Stimulated activated CD8-positive, alpha-beta memory T cell treated with anti-CD3 and anti-CD28 coated beads, Interleukin-2, amount 100 ng/mL, for 48 hours (primary cell): ENCODE results near the gene AMD1.
"Not testable (repeated sequence)": the region's sequence is repeated elsewhere in the genome, so short reads cannot be mapped to it uniquely, and the experiment has no call there.

Source experiments
- DNase-seq, 2 donors: peaks; one replicate each; pipeline ENCODE4 v3.0.0-alpha.2; 2020; ENCODE audit warnings: low read depth in 2 of 2

AMD1 gene

DNA sequence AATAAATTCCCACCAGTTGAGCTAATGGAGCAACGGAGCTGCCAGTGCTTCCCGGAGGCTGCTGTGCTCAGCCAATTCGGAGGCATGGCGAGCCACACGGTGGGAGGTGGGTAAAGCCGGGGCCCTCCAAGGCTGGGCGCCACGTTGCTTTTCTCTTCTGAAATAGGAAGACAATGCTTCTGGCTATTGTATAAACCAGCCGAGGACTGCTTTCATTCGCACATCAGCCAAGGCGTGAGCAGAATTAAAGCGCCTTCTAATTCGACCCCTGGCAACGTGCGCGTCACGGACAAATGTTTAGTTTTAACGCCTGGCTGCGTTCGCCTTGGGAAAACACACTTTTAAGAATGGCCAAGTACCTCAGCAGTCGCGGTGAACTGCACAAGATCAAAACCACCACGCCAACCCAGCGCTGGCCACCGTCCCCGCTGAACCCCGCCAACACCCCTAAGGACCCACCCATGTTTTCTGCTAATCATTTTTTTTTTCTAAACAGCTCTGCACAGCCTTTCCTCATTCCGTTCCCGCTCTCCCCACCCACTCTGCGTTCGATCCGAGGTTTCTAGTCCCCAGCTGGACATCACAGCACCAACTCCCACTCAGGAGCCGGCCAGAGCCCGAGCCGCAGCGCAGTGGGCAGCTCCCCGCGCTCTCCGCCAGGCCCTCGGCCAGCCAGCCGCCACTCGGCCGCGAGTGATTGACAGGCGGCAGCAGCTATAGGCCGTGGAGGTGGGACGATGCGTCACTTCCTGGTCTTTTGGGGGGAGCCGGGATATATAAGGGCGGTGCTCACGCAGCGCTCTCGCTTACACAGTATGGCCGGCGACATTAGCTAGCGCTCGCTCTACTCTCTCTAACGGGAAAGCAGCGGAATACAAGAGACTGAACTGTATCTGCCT, at the start of gene AMD1:
AMD1 (plus strand) TSS at position 805 of the 899 bp plus-strand sequence. CDS start 321 bp downstream, outside the sequence.
- DNase-seq, result peak; percentile 86 to 88

DNA sequence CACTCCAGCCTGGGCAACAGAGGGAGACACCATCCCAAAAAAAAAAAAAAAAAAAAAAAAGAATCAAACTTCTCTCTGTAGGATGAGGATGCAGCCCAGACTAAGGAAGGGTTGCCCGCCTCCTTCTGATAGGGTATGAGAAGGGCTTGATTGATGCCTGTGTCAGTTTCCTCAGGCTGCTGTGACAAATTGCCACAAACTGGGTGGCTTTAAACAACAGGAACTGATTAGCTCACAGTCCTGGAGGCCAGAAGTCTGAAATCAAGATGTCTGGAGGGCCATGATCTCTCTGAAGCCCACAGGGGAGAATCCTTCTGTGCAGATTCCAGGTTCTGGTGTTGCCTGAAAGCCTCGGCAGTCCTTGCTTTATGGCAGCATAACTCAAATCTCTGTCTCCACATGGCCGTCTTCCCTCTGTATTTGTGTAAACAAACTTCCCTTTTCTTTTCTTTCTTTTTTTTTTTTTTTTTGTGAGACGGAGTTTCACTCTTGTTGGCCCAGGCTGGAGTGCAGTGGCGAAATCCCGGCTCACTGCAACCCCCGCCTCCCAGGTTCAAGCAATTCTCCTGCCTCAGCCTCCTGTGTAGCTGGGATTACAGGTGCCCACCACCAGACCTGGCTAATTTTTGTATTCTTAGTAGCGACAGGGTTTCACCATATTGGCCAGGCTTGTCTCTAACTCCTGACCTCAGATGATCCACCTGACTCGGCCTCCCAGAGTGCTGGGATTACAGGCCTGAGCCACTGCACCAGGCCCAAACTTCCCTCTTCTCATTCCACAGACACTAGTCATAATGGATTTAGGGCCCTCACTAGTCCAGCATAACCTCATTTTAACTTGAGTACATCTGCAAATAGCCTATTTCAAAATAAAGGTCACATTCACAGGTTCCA, 48.1 kb upstream of the AMD1 start:
- no peak for DNase-seq

- DNase-seq, result no peak
Measured at GRCh38 chr6:110828396-110828795, 46.2 kb upstream of the AMD1 start.

DNA sequence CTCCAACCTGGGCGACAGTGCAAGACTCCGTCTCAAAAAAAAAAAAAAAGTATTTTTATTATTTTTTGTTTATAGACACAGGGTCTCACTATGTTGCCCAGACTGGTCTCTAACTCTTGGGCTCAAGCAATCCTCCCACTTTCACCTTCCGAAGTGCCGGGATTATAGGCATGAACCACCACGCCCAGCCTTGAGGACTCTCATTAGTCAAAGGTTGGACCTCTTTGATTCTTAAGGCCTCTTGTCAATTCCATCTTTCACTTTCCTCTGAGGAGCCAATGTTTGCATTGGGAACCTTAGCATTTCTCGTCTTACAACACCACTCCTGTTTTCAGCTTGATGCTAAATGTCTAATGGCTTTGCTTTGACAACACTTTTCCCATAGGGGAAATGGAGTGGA, 43.2 kb upstream of the AMD1 start:
- no peak for DNase-seq

DNA sequence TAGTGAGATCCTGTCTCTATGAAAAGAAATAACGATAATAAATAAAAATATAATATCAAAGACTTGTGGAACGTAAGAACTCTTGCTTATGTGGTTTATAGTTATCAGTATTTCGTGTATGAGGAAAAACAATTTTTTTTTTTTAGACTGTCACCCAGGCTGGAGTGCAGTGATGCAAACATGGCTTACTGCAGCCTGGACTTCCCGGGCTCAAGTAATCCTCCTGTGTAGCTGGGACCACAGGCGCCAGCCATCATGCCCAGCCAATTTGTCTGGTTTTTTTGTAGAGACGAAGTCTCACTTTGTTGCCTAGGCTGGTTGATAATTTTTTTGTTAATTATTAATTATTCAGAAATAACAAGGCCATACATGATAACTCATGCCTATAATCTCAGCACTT, 40.8 kb upstream of the AMD1 start:
- no peak for DNase-seq

GRCh38 chr6:110835751-110836150, 38.8 kb upstream of the AMD1 start:
- DNase-seq, result not testable (repeated sequence)

- no peak for DNase-seq
Measured at GRCh38 chr6:110841266-110841665, 33.3 kb upstream of the AMD1 start.

DNA sequence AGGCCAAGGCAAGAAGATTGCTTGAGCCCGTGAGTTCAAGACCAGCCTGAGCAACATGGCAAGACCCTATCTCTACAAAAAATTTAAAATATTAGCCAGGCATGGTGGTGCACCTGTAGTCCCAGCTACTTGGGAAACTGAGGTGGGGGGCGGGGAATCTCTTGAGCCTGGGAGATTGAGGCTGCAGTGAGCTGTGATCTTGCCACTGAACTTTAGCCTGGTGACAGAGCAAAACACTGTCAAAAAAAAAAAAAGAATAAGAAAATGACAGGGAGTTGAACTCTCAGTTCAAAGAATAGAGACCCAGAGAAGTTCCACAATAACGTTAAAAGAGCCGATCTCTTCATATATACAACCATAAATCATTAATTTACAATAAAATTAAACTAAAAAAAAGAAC, 24.8 kb upstream of the AMD1 start:
- no peak for DNase-seq

DNA sequence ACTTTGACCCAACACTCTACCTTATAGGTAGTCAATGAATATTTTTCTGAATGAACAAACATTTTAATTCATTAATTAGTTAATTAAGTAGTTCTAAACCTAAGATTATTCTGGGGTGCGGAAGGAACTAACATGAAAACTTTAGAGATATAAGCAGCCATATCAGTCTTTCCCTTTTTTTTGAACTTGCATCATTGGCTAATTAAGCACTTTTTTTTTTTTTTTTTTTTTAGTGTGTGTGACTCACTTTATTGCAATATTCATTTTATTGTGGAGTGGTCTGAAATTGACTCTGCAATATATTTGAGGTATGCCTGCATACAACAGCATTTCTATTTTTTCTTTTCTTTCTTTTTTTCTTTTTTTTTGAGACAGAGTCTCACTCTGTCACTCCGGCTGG, 21.8 kb upstream of the AMD1 start:
- DNase-seq, result no peak

GRCh38 chr6:110853754-110854477, 20.7 kb upstream of the AMD1 start:
- DNase-seq, result no peak

DNA sequence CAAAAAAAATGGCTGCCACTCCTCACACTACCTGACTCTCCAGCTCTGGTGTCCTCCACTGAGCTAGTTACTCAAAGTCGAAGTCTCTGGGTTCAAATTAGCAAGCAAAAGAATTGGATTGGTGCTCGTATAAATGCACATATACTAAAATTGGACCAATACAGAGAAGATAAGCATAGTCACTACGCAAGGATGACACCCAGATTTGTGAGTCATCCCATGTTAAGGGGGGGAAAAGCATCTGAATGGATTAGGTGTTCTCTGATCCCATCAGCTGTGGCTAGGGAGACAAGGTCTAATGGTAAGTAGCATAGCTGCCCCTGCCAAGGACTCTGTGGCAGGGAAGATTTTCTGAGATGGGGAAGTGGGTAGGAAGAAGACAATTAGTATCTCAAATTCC, 18.3 kb upstream of the AMD1 start:
- DNase-seq, result no peak

DNA sequence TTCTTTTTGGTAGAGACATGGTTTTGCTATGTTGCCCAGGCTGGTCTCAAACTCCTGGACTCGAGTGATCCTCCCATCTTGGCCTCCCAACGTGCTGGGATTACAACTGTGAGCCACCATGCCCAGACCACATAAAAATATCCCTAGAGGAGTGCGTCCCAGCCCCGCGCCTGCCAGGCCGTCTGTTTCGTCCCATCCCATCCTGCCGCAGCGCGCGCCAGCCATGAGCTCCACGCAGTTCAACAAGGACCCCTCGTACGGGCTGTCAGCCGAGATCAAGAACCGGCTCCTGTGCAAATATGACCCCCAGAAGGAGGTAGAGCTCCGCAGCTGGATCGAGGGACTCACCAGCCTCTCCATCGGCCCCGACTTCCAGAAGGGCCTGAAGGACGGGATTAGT, 16.6 kb upstream of the AMD1 start:
- no peak for DNase-seq

- DNase-seq, result no peak
Measured at GRCh38 chr6:110858562-110859214, 15.9 kb upstream of the AMD1 start.

DNA sequence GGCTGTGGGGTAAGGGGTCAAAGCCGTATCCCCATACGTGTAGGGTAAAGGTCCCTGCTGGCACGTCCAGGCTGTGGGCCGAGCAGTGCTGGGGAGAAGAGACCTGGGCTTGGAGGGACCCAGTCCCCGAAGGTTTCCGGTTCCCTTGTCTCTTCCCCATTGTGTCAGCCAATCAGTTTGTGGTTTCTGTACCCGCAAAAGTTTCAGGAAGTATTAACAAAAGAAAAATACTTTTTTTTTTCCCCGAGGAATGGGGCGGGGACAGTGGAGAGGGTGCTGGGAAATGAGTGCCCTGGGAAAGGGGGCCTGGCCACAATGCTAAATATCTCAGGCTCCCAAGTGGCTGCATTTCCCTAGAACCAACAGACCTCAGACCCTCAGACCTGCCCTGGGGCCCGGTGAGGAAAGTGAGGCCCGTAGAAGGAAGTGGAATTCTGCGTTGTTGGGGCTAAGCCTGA, 15.2 kb upstream of the AMD1 start:
- DNase-seq, result no peak

DNA sequence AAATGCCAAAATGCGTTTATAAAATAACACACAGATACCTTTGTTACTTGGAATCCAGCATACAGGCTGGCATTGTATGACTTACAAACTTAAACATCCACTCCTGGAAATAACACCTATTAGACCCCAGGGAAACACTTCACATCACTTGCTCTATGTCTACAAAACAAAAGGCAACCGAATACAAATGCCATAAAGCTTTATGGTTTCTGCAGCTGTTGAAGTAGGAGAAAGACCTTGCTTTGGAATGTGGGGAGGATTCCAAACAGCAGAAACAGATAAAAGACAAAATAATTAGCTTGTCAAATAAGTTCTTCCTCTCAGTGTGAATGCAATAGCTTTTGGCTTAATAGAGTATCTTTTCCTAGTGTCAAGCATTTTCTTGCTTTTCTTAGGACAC, 9.8 kb upstream of the AMD1 start:
- no peak for DNase-seq

DNA sequence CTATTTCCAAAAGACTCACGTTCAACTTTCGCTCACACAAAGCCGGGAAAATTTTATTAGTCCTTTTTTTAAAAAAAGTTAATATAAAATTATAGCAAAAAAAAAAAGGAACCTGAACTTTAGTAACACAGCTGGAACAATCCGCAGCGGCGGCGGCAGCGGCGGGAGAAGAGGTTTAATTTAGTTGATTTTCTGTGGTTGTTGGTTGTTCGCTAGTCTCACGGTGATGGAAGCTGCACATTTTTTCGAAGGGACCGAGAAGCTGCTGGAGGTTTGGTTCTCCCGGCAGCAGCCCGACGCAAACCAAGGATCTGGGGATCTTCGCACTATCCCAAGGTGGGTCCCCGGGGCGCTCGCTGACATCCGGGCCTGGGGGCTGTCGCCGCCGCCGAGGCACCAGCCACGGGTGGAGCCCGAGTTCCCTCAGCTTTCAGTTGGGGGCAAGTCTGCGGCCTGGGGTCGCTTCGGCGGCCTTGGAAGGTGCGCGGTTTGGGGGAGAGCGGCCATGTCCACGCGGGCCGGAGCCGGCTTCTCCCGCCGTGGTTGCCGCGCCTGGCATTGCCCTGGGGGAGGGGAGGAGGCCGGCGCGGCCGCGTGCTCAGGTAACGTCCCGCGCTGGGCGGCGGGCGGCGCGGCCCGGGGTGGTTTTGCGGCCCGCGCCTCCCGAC, 429 bp downstream of the AMD1 start:
- peak in 1 of 2 donors; percentile 17 for DNase-seq

DNA sequence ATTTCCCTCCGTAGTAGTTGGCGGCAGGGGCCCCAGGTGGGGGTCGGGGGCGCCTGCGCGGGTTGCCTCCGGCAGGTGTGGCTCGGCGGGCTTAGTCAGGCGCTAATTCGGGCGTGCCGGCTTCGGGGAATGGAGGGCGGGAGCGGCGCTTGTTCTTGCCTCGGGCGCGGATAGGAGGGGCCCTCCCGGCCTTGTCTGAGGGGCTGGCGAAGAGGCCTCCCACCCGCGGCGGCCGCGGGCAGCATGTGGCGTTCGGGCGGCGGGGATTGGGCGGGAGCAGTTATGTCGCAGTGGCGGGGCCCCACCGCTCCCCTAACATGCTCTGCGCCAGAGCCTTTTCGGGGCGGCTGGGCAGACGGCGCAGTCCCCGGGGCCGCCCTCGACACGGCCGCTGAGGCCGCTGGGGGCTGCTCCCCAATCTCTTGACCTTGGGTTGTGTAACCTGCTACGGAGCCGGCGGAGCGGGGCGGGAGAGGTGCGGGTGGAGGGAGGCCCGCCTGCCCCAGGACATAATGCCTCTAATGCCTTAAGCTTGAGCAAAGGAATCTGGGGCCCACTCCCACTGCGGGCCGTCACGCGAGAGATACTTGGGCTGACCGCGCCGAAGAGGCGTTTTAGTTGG, 1.1 kb downstream of the AMD1 start:
- DNase-seq, result peak; percentile 45 to 52

GRCh38 chr6:110876170-110876773, 1.7 kb downstream of the AMD1 start:
- DNase-seq, result peak; percentile 43 to 50

GRCh38 chr6:110876806-110877564, 2.4 kb downstream of the AMD1 start:
- DNase-seq, result no peak
